Hepatocyte (in vitro differentiated cells): ENCODE measurements around the gene PROZ. TPM values are rescaled to one million over a fixed set of nuclear protein-coding genes. Genes with fewer than 3 reads are reported as not detected.

ENCODE experiments used
- DNase-seq: peaks from one replicate; pipeline ENCODE4 v3.0.0-alpha.2; 2016; ENCODE audit warnings: low spot score
- H2AFZ ChIP-seq: fragments of 200-600 bp; sonication (generic); 2 replicates; pipeline ENCODE4 v1.6.0; 2016; ENCODE audit warnings: antibody characterized with exemption, mild to moderate bottlenecking
- H3K27ac ChIP-seq: fragments of 200-600 bp; sonication (generic); 2 replicates; pipeline ENCODE4 v1.5.1; 2016; ENCODE audit warnings: mild to moderate bottlenecking
- H3K27me3 ChIP-seq: fragments of 200-600 bp; sonication (generic); 2 replicates; pipeline ENCODE4 v1.6.1; 2016
- H3K36me3 ChIP-seq: fragments of 200-600 bp; sonication (generic); replicated peaks from 2 replicates; pipeline ENCODE4 v1.5.1; 2016; ENCODE audit warnings: low read depth; ENCODE audit not compliant: insufficient read depth
- H3K4me1 ChIP-seq: fragments of 200-600 bp; sonication (generic); 2 replicates; pipeline ENCODE4 v1.5.1; 2016; ENCODE audit warnings: mild to moderate bottlenecking, moderate library complexity; ENCODE audit not compliant: insufficient read depth
- H3K4me2 ChIP-seq: fragments of 200-600 bp; sonication (generic); 2 replicates; pipeline ENCODE4 v1.6.0; 2016
- H3K4me3 ChIP-seq: fragments of 200-600 bp; sonication (generic); 2 replicates; pipeline ENCODE4 v1.5.1; 2016; ENCODE audit warnings: mild to moderate bottlenecking
- H3K79me2 ChIP-seq: fragments of 200-600 bp; sonication (generic); 2 replicates; pipeline ENCODE4 v1.6.0; 2017; ENCODE audit warnings: mild to moderate bottlenecking
- H3K9me2 ChIP-seq: fragments of 200-600 bp; sonication (generic); replicated peaks from 2 replicates; pipeline ENCODE4 v1.6.0; 2017; ENCODE audit warnings: mild to moderate bottlenecking; ENCODE audit not compliant: insufficient read depth
- H3K9me3 ChIP-seq: fragments of 200-600 bp; sonication (generic); 2 replicates; pipeline ENCODE4 v1.5.1; 2016; ENCODE audit warnings: low read depth, mild to moderate bottlenecking
- H4K20me1 ChIP-seq: fragments of 200-600 bp; sonication (generic); 2 replicates; pipeline ENCODE4 v1.6.0; 2016; ENCODE audit warnings: mild to moderate bottlenecking; ENCODE audit not compliant: insufficient read depth, poor library complexity, severe bottlenecking
- EZH2 ChIP-seq: fragments of 200-600 bp; sonication (generic); IDR thresholded peaks from 2 replicates; pipeline ENCODE4 v1.6.1; 2016; ENCODE audit warnings: antibody characterized with exemption, mild to moderate bottlenecking, borderline replicate concordance
- EZH2phosphoT487 ChIP-seq: fragments of 200-600 bp; sonication (generic); IDR thresholded peaks from one replicate; pipeline ENCODE4 v1.6.1; 2018; ENCODE audit warnings: antibody characterized with exemption, mild to moderate bottlenecking, low read depth, moderate library complexity; ENCODE audit not compliant: unreplicated experiment, severe bottlenecking
- WGBS: methylation state at CpG from one replicate; pipeline ENCODE4 v1.1.6; 2016; ENCODE audit warnings: low lambda C conversion rate; ENCODE audit errors: missing lambda C conversion rate; 5-methylcytosine and 5-hydroxymethylcytosine counted together
- polyA plus RNA-seq: library from polyadenylated mRNA; unstranded; fragments of >200 nt; fragmentation: Nextera tagmentation; extraction: Ambion mirVana; gene quantifications from 2 replicates; pipeline ENCODE4 v1.2.1, GENCODE V29; 2016
- total RNA-seq: library from RNA; depleted of rRNA; stranded (reverse); fragments of >200 nt; gene quantifications from 2 replicates; pipeline ENCODE4 v1.2.3, GENCODE V29; 2014
- TF ChIP-seq, protein P1 (sequence below): fragments of 200-600 bp; sonication (generic); IDR thresholded peaks from 2 replicates; pipeline ENCODE4 v1.5.1; 2016; ENCODE audit warnings: antibody characterized with exemption, mild to moderate bottlenecking; ENCODE audit not compliant: poor library complexity

Gene PROZ
- total and polyA plus RNA-seq, 2 experiments from 2014 or later: 4.7 TPM

DNA sequence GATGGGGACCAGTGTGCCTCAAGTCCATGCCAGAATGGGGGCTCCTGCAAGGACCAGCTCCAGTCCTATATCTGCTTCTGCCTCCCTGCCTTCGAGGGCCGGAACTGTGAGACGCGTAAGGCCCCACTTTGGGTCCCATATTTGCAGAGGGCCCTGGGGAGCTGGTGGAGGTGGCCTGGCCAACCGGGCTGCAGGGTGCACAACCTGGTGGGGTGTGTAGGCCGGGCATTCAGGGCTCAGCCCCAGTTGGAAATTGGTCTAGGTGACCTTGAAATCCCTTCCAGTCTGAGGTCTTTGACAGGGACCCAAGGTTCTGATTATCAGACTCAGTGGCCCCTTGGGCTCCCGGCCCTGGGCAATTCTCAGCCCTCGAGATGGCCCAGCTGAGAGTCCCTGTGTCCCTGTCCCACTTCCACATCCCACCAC is 44.6 kb upstream of the PROZ start:
- no peak for TF ChIP-seq EZH2phosphoT487
- TF ChIP-seq, protein P1, sequence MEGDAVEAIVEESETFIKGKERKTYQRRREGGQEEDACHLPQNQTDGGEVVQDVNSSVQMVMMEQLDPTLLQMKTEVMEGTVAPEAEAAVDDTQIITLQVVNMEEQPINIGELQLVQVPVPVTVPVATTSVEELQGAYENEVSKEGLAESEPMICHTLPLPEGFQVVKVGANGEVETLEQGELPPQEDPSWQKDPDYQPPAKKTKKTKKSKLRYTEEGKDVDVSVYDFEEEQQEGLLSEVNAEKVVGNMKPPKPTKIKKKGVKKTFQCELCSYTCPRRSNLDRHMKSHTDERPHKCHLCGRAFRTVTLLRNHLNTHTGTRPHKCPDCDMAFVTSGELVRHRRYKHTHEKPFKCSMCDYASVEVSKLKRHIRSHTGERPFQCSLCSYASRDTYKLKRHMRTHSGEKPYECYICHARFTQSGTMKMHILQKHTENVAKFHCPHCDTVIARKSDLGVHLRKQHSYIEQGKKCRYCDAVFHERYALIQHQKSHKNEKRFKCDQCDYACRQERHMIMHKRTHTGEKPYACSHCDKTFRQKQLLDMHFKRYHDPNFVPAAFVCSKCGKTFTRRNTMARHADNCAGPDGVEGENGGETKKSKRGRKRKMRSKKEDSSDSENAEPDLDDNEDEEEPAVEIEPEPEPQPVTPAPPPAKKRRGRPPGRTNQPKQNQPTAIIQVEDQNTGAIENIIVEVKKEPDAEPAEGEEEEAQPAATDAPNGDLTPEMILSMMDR: no peak
- TF ChIP-seq EZH2: no peak
- WGBS: 97% methylated on average over 8 of the region's 8 CpGs
- H3K36me3 ChIP-seq: no peaks in the 10 kb centered on the region
- no peaks in the 10 kb centered on the region for H3K79me2 ChIP-seq
- DNase-seq: no peak
- no peak overlapping the region for H2AFZ ChIP-seq
- H3K4me2 ChIP-seq: no peak overlapping the region
- H3K4me1 ChIP-seq: peaks cover 6% of the 10 kb centered on the region
- H3K27me3 ChIP-seq: peaks cover 15% of the 10 kb centered on the region
- H3K4me3 ChIP-seq: no peak overlapping the region
- H4K20me1 ChIP-seq: no peaks in the 10 kb centered on the region
- no peak overlapping the region for H3K27ac ChIP-seq
- no peaks in the 10 kb centered on the region for H3K9me2 ChIP-seq
- no peaks in the 10 kb centered on the region for H3K9me3 ChIP-seq

GRCh38 chr13:113114511-113115362 is 43.7 kb upstream of the PROZ start:
- Histone ChIP-seq H3K4me3 (no peak overlapping the region), H3K36me3 (no peaks in the 10 kb centered on the region), H4K20me1 (no peaks in the 10 kb centered on the region), H3K27ac (no peak overlapping the region), H3K4me2 (no peak overlapping the region), H3K27me3 (peaks cover 10% of the 10 kb centered on the region), H3K9me3 (no peaks in the 10 kb centered on the region), H3K4me1 (peaks cover 6% of the 10 kb centered on the region), H3K9me2 (no peaks in the 10 kb centered on the region), H3K79me2 (no peaks in the 10 kb centered on the region), H2AFZ (no peak overlapping the region)
- TF ChIP-seq EZH2phosphoT487 (no peak), EZH2 (no peak)
- TF ChIP-seq, protein P1: no peak
- DNase-seq: no peak
- WGBS: 92% methylated on average over 17 of the region's 17 CpGs

GRCh38 chr13:113115363-113116205 is 42.9 kb upstream of the PROZ start:
- Histone ChIP-seq H3K79me2 (no peaks in the 10 kb centered on the region), H3K27me3 (peaks cover 2% of the 10 kb centered on the region), H3K4me3 (no peak overlapping the region), H2AFZ (no peak overlapping the region), H4K20me1 (no peaks in the 10 kb centered on the region), H3K9me2 (no peaks in the 10 kb centered on the region), H3K36me3 (no peaks in the 10 kb centered on the region), H3K9me3 (no peaks in the 10 kb centered on the region), H3K4me1 (no peaks in the 10 kb centered on the region), H3K27ac (no peak overlapping the region), H3K4me2 (no peak overlapping the region)
- TF ChIP-seq, protein P1: no peak
- TF ChIP-seq EZH2 (no peak), EZH2phosphoT487 (no peak)
- 94% methylated on average over 20 of the region's 21 CpGs for WGBS
- DNase-seq: no peak
